A549 (cell line): ENCODE results near the gene SATB2. TPM values are rescaled to one million over a fixed set of nuclear protein-coding genes. Genes with fewer than 3 reads are reported as not detected.

Experiments used
- ATAC-seq, 2 experiments: fragments of 200-7000 bp in 1 of 2; fragments of >200 bp in 1 of 2; cut with Nextera tagmentation in 1 of 2; cut with Tn5 transposase in 1 of 2; 3 replicates each; pipeline versions ENCODE4 v1.8.0 to v1.9.1; 2018 to 2020; ENCODE audit warnings: mild to moderate bottlenecking in 1 of 2, moderate library complexity in 1 of 2
- CTCF ChIA-PET: fragments of 300-600 bp; sonication (Branson Sonifier 250); formaldehyde crosslinking; extraction: SDS; loops from one replicate; lab custom pipeline; 2021; ENCODE audit warnings: antibody characterized with exemption, inconsistent platforms; lab: Yijun Ruan, JAX
- POLR2A ChIA-PET: fragments of 350-600 bp; formaldehyde crosslinking; extraction: SDS; loops from one replicate; lab custom pipeline; 2021; ENCODE audit warnings: antibody characterized with exemption, inconsistent platforms; lab: Yijun Ruan, JAX
- DNase-seq, 2 experiments: peaks; one replicate each; pipeline versions ENCODE4 v3.0.0 to v3.0.0-alpha.2; 2011 to 2016; ENCODE audit warnings: low read depth in 1 of 2, low spot score in 1 of 2
- FAIRE-seq: peaks from 2 replicates; lab custom pipeline; 2011; peaks lifted over from hg19 to GRCh38; lab: Jason Lieb, UNC
- H3K27ac ChIP-seq, 2 experiments: fragments of >200 bp; sonication (Bioruptor Twin); formaldehyde crosslinking; 3 replicates each; pipeline ENCODE4 v1.5.1; 2016 to 2017
- H3K4me1 ChIP-seq: fragments of >200 bp; sonication (Bioruptor Twin); formaldehyde crosslinking; 3 replicates; pipeline ENCODE4 v1.6.1; 2016
- H3K4me2 ChIP-seq: fragments of >200 bp; sonication (Bioruptor Twin); formaldehyde crosslinking; 3 replicates; pipeline ENCODE4 v1.6.1; 2016
- H3K4me3 ChIP-seq: fragments of >200 bp; sonication (Bioruptor Twin); formaldehyde crosslinking; 3 replicates; pipeline ENCODE4 v1.5.1; 2016
- H3K9me3 ChIP-seq: fragments of >200 bp; sonication (Bioruptor Twin); formaldehyde crosslinking; 3 replicates; pipeline ENCODE4 v1.6.1; 2016
- CBX2 ChIP-seq: fragments of 200-600 bp; sonication (generic); IDR thresholded peaks from 2 replicates; pipeline ENCODE4 v1.6.1; 2016; ENCODE audit warnings: low read depth, mild to moderate bottlenecking, borderline replicate concordance
- CBX8 ChIP-seq: fragments of 200-600 bp; sonication (generic); IDR thresholded peaks from 2 replicates; pipeline ENCODE4 v1.6.1; 2016
- CEBPB ChIP-seq, 2 experiments: fragments of >200 bp in 1 of 2; sonication (Bioruptor Twin) in 1 of 2; formaldehyde crosslinking in 1 of 2; IDR thresholded peaks; 2 replicates each; pipeline ENCODE4 v1.6.1; 2012 to 2016
- E2F6 ChIP-seq: IDR thresholded peaks from 2 replicates; pipeline ENCODE4 v1.6.1; 2012; ENCODE audit warnings: low read depth, borderline replicate concordance
- EP300 ChIP-seq, 2 experiments: fragments of >200 bp; sonication (Bioruptor Twin); formaldehyde crosslinking; IDR thresholded peaks; 2 replicates in 1 of 2; 3 replicates in 1 of 2; pipeline ENCODE4 v1.6.1; 2016 to 2017
- FOSB ChIP-seq: fragments of 250-450 bp; sonication (Bioruptor Pico); IDR thresholded peaks from 2 replicates; pipeline ENCODE4 v1.5.0; 2020; ENCODE audit warnings: mild to moderate bottlenecking, moderate library complexity
- FOXS1 ChIP-seq: fragments of 250-450 bp; sonication (Bioruptor Pico); IDR thresholded peaks from 2 replicates; pipeline ENCODE4 v1.5.0; 2020; ENCODE audit warnings: mild to moderate bottlenecking, moderate library complexity
- HEYL ChIP-seq: fragments of 250-450 bp; sonication (Bioruptor Pico); IDR thresholded peaks from 2 replicates; pipeline ENCODE4 v1.8.0; 2021; ENCODE audit warnings: mild to moderate bottlenecking, moderate library complexity
- HOXA7 ChIP-seq: fragments of 250-450 bp; sonication (Bioruptor Pico); IDR thresholded peaks from 2 replicates; pipeline ENCODE4 v1.5.0; 2020; ENCODE audit warnings: mild to moderate bottlenecking, moderate library complexity
- HOXB5 ChIP-seq: fragments of 250-450 bp; sonication (Bioruptor Pico); IDR thresholded peaks from 2 replicates; pipeline ENCODE4 v1.5.0; 2020; ENCODE audit warnings: mild to moderate bottlenecking, moderate library complexity
- JUN ChIP-seq, 2 experiments: fragments of >200 bp; sonication (Bioruptor Twin); formaldehyde crosslinking; IDR thresholded peaks; 2 replicates in 1 of 2; 3 replicates in 1 of 2; pipeline ENCODE4 v1.6.1; 2016 to 2017
- KDM1A ChIP-seq: fragments of 200-600 bp; sonication (generic); IDR thresholded peaks from 2 replicates; pipeline ENCODE4 v1.6.1; 2016; ENCODE audit warnings: low read depth, mild to moderate bottlenecking
- KDM5A ChIP-seq: fragments of 200-600 bp; sonication (generic); IDR thresholded peaks from 2 replicates; pipeline ENCODE4 v1.6.1; 2016; ENCODE audit warnings: antibody characterized with exemption, mild to moderate bottlenecking
- MAFK ChIP-seq: fragments of 450-650 bp; IDR thresholded peaks from 2 replicates; pipeline ENCODE4 v1.6.1; 2014; ENCODE audit not compliant: partially characterized antibody
- MAZ ChIP-seq: fragments of 150-350 bp; IDR thresholded peaks from 2 replicates; pipeline ENCODE4 v1.6.1; 2014; ENCODE audit warnings: antibody characterized with exemption, low read depth, low read length, borderline replicate concordance
- NPAS2 ChIP-seq: fragments of 250-450 bp; sonication (Bioruptor Pico); IDR thresholded peaks from 2 replicates; pipeline ENCODE4 v1.8.0; 2022; ENCODE audit warnings: mild to moderate bottlenecking, moderate library complexity, borderline replicate concordance
- PBX3 ChIP-seq: IDR thresholded peaks from 2 replicates; pipeline ENCODE4 v1.6.1; 2012
- PHF8 ChIP-seq: fragments of 200-600 bp; sonication (generic); IDR thresholded peaks from 2 replicates; pipeline ENCODE4 v1.6.1; 2016; ENCODE audit warnings: low read depth, mild to moderate bottlenecking, antibody characterized with exemption, moderate library complexity, borderline replicate concordance
- POLR2A ChIP-seq: IDR thresholded peaks from 2 replicates; pipeline ENCODE4 v1.6.1; 2012; ENCODE audit warnings: mild to moderate bottlenecking, low read length
- RARB ChIP-seq: fragments of 250-450 bp; sonication (Bioruptor Pico); IDR thresholded peaks from 2 replicates; pipeline ENCODE4 v1.8.0; 2021; ENCODE audit warnings: mild to moderate bottlenecking, moderate library complexity
- RCOR1 ChIP-seq: fragments of 150-350 bp; IDR thresholded peaks from 2 replicates; pipeline ENCODE4 v1.6.1; 2014; ENCODE audit warnings: antibody characterized with exemption, low read length, low read depth
- SREBF2 ChIP-seq: fragments of 450-650 bp; IDR thresholded peaks from 2 replicates; pipeline ENCODE4 v1.6.1; 2014; ENCODE audit warnings: mild to moderate bottlenecking, moderate library complexity
- TP53 ChIP-seq: fragments of 250-450 bp; sonication (Bioruptor Pico); IDR thresholded peaks from 2 replicates; pipeline ENCODE4 v1.5.0; 2021; ENCODE audit warnings: mild to moderate bottlenecking, moderate library complexity
- WGBS: methylation state at CpG from one replicate; pipeline ENCODE4 v1.1.6; 2017; ENCODE audit errors: missing lambda C conversion rate; 5-methylcytosine and 5-hydroxymethylcytosine counted together
- polyA plus RNA-seq, 4 experiments: library from polyadenylated mRNA; depleted of rRNA in 3 of 4; stranded (reverse); fragments of >200 nt; fragmentation: RNase III in 1 of 4; extraction: RNeasy Plus Mini Kit Qiagen cat#74134 plus additional on column Dnase treatment in 1 of 4; gene quantifications; 2 replicates in 3 of 4; 3 replicates in 1 of 4; pipeline ENCODE4 v1.2.3, GENCODE V29; 2011 to 2017
- TF ChIP-seq, protein P1 (sequence below): fragments of 250-450 bp; sonication (Bioruptor Pico); IDR thresholded peaks from 2 replicates; pipeline ENCODE4 v1.5.0; 2020; ENCODE audit warnings: low read depth, mild to moderate bottlenecking, moderate library complexity
- TF ChIP-seq, protein P2 (sequence below): fragments of >200 bp; sonication (Bioruptor Twin); formaldehyde crosslinking; IDR thresholded peaks from 3 replicates; pipeline ENCODE4 v1.6.1; 2016
- TF ChIP-seq, protein P3 (sequence below): fragments of 250-450 bp; sonication (Bioruptor Pico); IDR thresholded peaks from 2 replicates; pipeline ENCODE4 v1.5.0; 2021; ENCODE audit warnings: mild to moderate bottlenecking, moderate library complexity, borderline replicate concordance

SATB2 gene
- polyA plus RNA-seq, 2 of the 4 experiments (the other 2 are of a cell fraction), result 1.9 to 3.4 TPM

DNA sequence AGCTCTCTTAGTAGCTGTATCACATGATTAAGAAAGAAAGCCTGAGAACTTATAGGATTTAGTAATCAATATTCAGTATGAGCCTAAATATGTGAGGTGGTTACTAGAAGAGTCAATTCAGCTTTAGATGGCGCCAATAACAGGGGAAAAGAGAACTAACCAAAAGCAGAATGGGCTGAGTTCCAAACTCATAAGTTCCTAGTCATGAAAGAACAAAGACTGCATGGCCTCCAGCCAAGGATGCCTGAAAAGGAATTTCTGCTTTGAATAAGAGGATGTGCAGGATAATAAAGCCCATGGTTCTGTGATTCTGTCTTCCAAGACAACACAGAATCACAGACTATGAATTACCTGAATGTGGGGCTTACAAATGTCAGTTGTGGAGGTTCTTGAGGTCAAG is 196.5 kb downstream of the SATB2 start (continued):
- TF ChIP-seq PBX3, result no peak

- no peaks in the 10 kb centered on the region for H3K4me1 ChIP-seq
- H3K4me2 ChIP-seq, result no peak overlapping the region
- H3K4me3 ChIP-seq, result no peak overlapping the region
- POLR2A ChIA-PET, result no interaction called here
- ATAC-seq, result no peak
- FAIRE-seq, result no peak
- no peak overlapping the region for H3K27ac ChIP-seq
- DNase-seq, result no peak
- H3K9me3 ChIP-seq, result no peaks in the 10 kb centered on the region
- CTCF ChIA-PET, result no interaction called here
- TF ChIP-seq RCOR1, result no peak
- no peak for TF ChIP-seq SREBF2
- no peak for TF ChIP-seq CEBPB (IDR thresholded peaks at IDR 0.05)
- TF ChIP-seq JUN (IDR thresholded peaks at IDR 0.05), result no peak
- no peak for TF ChIP-seq CBX2
- no peak for TF ChIP-seq HOXA7 (CRISPR knock-in tag)
- TF ChIP-seq MAZ, result no peak
- TF ChIP-seq MAFK, result no peak
- 6% methylated on average over 2 of the region's 2 CpGs for WGBS
Measured at GRCh38 chr2:199259671-199260070, 198.1 kb downstream of the SATB2 start.

DNA sequence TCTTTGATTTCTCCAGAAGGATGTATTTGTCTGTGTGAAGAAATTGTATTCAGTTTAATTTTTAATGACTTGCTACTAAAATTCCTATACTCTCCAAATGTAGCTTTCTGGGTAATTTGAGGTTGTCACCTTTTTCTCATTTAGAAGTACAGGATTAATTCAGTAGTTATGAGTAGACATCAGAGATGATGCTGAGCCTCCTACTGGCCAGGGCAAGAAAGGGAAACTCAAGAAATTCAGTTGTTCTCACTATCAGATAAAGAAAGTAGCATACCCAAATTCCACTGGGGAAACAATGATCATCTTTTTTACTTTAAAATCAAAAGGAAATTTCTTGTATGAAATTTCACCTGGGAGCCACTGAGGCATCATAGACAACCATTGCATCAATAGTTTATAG is 199.4 kb downstream of the SATB2 start:
- Histone ChIP-seq H3K4me1 (no peaks in the 10 kb centered on the region), H3K4me2 (no peak overlapping the region), H3K4me3 (no peak overlapping the region), H3K9me3 (no peaks in the 10 kb centered on the region), H3K27ac (no peak overlapping the region)
- no peak for FAIRE-seq
- TF ChIP-seq PBX3, result no peak
- TF ChIP-seq KDM1A, result no peak
- no peak for TF ChIP-seq TP53
- TF ChIP-seq, protein P1, sequence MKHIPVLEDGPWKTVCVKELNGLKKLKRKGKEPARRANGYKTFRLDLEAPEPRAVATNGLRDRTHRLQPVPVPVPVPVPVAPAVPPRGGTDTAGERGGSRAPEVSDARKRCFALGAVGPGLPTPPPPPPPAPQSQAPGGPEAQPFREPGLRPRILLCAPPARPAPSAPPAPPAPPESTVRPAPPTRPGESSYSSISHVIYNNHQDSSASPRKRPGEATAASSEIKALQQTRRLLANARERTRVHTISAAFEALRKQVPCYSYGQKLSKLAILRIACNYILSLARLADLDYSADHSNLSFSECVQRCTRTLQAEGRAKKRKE (CRISPR knock-in tag), result no peak
- TF ChIP-seq, protein P2, sequence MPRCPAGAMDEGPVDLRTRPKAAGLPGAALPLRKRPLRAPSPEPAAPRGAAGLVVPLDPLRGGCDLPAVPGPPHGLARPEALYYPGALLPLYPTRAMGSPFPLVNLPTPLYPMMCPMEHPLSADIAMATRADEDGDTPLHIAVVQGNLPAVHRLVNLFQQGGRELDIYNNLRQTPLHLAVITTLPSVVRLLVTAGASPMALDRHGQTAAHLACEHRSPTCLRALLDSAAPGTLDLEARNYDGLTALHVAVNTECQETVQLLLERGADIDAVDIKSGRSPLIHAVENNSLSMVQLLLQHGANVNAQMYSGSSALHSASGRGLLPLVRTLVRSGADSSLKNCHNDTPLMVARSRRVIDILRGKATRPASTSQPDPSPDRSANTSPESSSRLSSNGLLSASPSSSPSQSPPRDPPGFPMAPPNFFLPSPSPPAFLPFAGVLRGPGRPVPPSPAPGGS, result no peak
- TF ChIP-seq EP300 (IDR thresholded peaks at IDR 0.05), result no peak
- TF ChIP-seq RARB (CRISPR knock-in tag), result no peak
- no peak for TF ChIP-seq PHF8
- TF ChIP-seq FOSB, result no peak
- TF ChIP-seq POLR2A, result no peak
- no peak for TF ChIP-seq E2F6
- TF ChIP-seq HEYL (CRISPR knock-in tag), result no peak
- TF ChIP-seq KDM5A, result no peak
- no peak for TF ChIP-seq NPAS2 (CRISPR knock-in tag)
- no peak for TF ChIP-seq RCOR1
- no peak for TF ChIP-seq CBX8
- no peak for TF ChIP-seq HOXB5
- TF ChIP-seq, protein P3, sequence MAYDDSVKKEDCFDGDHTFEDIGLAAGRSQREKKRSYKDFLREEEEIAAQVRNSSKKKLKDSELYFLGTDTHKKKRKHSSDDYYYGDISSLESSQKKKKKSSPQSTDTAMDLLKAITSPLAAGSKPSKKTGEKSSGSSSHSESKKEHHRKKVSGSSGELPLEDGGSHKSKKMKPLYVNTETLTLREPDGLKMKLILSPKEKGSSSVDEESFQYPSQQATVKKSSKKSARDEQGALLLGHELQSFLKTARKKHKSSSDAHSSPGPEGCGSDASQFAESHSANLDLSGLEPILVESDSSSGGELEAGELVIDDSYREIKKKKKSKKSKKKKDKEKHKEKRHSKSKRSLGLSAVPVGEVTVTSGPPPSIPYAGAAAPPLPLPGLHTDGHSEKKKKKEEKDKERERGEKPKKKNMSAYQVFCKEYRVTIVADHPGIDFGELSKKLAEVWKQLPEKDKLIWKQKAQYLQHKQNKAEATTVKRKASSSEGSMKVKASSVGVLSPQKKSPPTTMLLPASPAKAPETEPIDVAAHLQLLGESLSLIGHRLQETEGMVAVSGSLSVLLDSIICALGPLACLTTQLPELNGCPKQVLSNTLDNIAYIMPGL (CRISPR knock-in tag), result no peak
- no peak for TF ChIP-seq FOXS1 (CRISPR knock-in tag)
- POLR2A ChIA-PET, result no interaction called here
- CTCF ChIA-PET, result no interaction called here
- DNase-seq, result no peak
- ATAC-seq, result no peak
